Measurements from ENCODE around the gene OSBPL5.
A peak's percentile ranks its signal among the peaks of the same experiment; 100 is the strongest.

OSBPL5 gene

DNA sequence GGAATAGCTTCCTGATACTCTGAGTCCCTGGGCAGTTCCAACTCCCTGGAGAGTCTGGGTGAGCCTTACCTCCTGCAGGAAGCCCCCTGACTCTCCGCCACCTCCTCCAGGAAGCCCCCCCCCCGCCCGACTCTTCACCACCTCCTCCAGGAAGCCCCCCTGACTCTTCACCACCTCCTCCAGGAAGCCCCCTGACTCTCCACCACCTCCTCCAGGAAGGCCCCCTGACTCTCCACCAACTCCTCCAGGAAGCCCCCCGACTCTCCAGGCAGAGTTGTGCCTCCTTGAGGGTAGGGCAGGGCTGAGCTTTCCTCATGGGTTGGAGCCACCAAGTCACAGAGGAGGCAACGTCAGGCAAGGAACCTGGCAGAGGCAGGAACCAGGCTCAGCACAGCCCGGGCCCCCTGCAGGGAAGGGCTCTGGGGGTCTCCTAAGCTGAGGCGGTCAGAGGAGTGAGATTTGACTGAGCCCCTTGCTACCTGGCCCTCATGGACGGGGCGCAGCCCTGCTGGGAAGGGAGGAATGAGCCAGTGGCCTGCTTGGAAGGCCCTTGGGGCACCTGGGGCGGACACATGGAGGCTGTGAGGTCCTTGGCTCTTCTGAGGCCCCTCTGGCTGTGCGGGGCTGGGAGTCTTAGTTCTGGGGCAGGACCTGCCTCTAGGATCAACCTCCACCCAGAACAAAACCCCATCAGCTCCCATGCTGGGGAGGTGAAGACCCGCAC, 35.4 kb upstream of the OSBPL5 start:
- no peak overlapping the region for H2BK120ac ChIP-seq (ENCODE audit: low read depth, low read length)
- no peak overlapping the region for H3K23ac ChIP-seq (ENCODE audit: low read length in 2 of 2)
- H3K9me3 ChIP-seq (ENCODE audit: control insufficient read depth, low read length) = no peaks in the 10 kb centered on the region
- H4K91ac ChIP-seq (ENCODE audit: low read length) = no peak overlapping the region
- no peak overlapping the region for H3K27ac ChIP-seq (ENCODE audit: low read length, poor library complexity, severe bottlenecking)
- no peak overlapping the region for H3K14ac ChIP-seq (ENCODE audit: low read length in 2 of 2)
- H3K9ac ChIP-seq (ENCODE audit: low read length) = no peak overlapping the region
- no peak for DNase-seq
- 75% methylated on average over 9 of the region's 12 CpGs for WGBS
- no peak overlapping the region for H3K18ac ChIP-seq (ENCODE audit: low read depth in 1 of 2, low read length in 2 of 2)
- H3K36me3 ChIP-seq (ENCODE audit: control insufficient read depth in 1 of 2, insufficient read depth in 2 of 2, low read depth in 1 of 2, low read length in 2 of 2) = no peaks in the 10 kb centered on the region
- H2AK5ac ChIP-seq (ENCODE audit: low read length, severe bottlenecking) = no peak overlapping the region
- no peak overlapping the region for H2BK15ac ChIP-seq (ENCODE audit: low read depth, poor library complexity, severe bottlenecking)
- no peak overlapping the region for H2BK12ac ChIP-seq (ENCODE audit: low read length in 2 of 2)
- no peak overlapping the region for H3K4ac ChIP-seq (ENCODE audit: low read depth in 1 of 2, low read length in 2 of 2)
- H4K8ac ChIP-seq (ENCODE audit: low read length) = no peak overlapping the region
- H2BK5ac ChIP-seq (ENCODE audit: low read depth, low read length, poor library complexity, severe bottlenecking) = no peak overlapping the region
- H3K27me3 ChIP-seq (ENCODE audit: control insufficient read depth in 1 of 2, insufficient read depth in 1 of 2, low read length in 2 of 2) = peaks cover 72 to 91% of the 10 kb centered on the region in 2 experiments
- no peak overlapping the region for H3K4me2 ChIP-seq (ENCODE audit: low read length, poor library complexity, severe bottlenecking)
- peaks cover 10% of the 10 kb centered on the region for H3K4me1 ChIP-seq (ENCODE audit: control insufficient read depth, insufficient read depth, low read depth, low read length)
- H2AFZ ChIP-seq (ENCODE audit: low read depth, low read length) = no peak overlapping the region
- no peak overlapping the region for H3K4me3 ChIP-seq (ENCODE audit: insufficient read depth in 1 of 2, low read depth in 1 of 2, low read length in 2 of 2)
- H3K79me1 ChIP-seq (replicated peaks; ENCODE audit: low read length, poor library complexity, severe bottlenecking) = no peaks in the 10 kb centered on the region

- Histone ChIP-seq H3K9ac (ENCODE audit: low read length) (no peak overlapping the region), H3K4me1 (ENCODE audit: control insufficient read depth, insufficient read depth, low read depth, low read length) (peaks cover 10% of the 10 kb centered on the region), H3K9me3 (ENCODE audit: control insufficient read depth, low read length) (no peaks in the 10 kb centered on the region), H3K79me1 (replicated peaks; ENCODE audit: low read length, poor library complexity, severe bottlenecking) (no peaks in the 10 kb centered on the region), H3K18ac (ENCODE audit: low read depth in 1 of 2, low read length in 2 of 2) (no peak overlapping the region), H2BK120ac (ENCODE audit: low read depth, low read length) (no peak overlapping the region), H3K36me3 (ENCODE audit: control insufficient read depth in 1 of 2, insufficient read depth in 2 of 2, low read depth in 1 of 2, low read length in 2 of 2) (no peaks in the 10 kb centered on the region), H4K8ac (ENCODE audit: low read length) (no peak overlapping the region), H3K27ac (ENCODE audit: low read length, poor library complexity, severe bottlenecking) (no peak overlapping the region), H4K91ac (ENCODE audit: low read length) (no peak overlapping the region), H3K14ac (ENCODE audit: low read length in 2 of 2) (peak overlapping the region in 1 of 2 experiments; percentile 44), H2BK12ac (ENCODE audit: low read length in 2 of 2) (no peak overlapping the region), H3K23ac (ENCODE audit: low read length in 2 of 2) (no peak overlapping the region), H2BK15ac (ENCODE audit: low read depth, poor library complexity, severe bottlenecking) (no peak overlapping the region), H3K4me2 (ENCODE audit: low read length, poor library complexity, severe bottlenecking) (no peak overlapping the region), H2BK5ac (ENCODE audit: low read depth, low read length, poor library complexity, severe bottlenecking) (no peak overlapping the region), H3K4me3 (ENCODE audit: insufficient read depth in 1 of 2, low read depth in 1 of 2, low read length in 2 of 2) (no peak overlapping the region), H3K27me3 (ENCODE audit: control insufficient read depth in 1 of 2, insufficient read depth in 1 of 2, low read length in 2 of 2) (peaks cover 68 to 91% of the 10 kb centered on the region in 2 experiments), H3K4ac (ENCODE audit: low read depth in 1 of 2, low read length in 2 of 2) (no peak overlapping the region), H2AK5ac (ENCODE audit: low read length, severe bottlenecking) (no peak overlapping the region), H2AFZ (ENCODE audit: low read depth, low read length) (no peak overlapping the region)
- 79% methylated on average over 19 of the region's 19 CpGs for WGBS
- DNase-seq = no peak
Observed at GRCh38 chr11:3199537-3200295, 34.6 kb upstream of the OSBPL5 start.

- Histone ChIP-seq H3K9ac (ENCODE audit: low read length) (no peak overlapping the region), H2BK120ac (ENCODE audit: low read depth, low read length) (no peak overlapping the region), H3K4me3 (ENCODE audit: insufficient read depth in 1 of 2, low read depth in 1 of 2, low read length in 2 of 2) (no peak overlapping the region), H4K91ac (ENCODE audit: low read length) (no peak overlapping the region), H3K36me3 (ENCODE audit: control insufficient read depth in 1 of 2, insufficient read depth in 2 of 2, low read depth in 1 of 2, low read length in 2 of 2) (no peaks in the 10 kb centered on the region), H3K27ac (ENCODE audit: low read length, poor library complexity, severe bottlenecking) (no peak overlapping the region), H3K18ac (ENCODE audit: low read depth in 1 of 2, low read length in 2 of 2) (no peak overlapping the region), H2BK5ac (ENCODE audit: low read depth, low read length, poor library complexity, severe bottlenecking) (no peak overlapping the region), H2BK12ac (ENCODE audit: low read length in 2 of 2) (no peak overlapping the region), H2BK15ac (ENCODE audit: low read depth, poor library complexity, severe bottlenecking) (no peak overlapping the region), H3K9me3 (ENCODE audit: control insufficient read depth, low read length) (no peaks in the 10 kb centered on the region), H3K4me2 (ENCODE audit: low read length, poor library complexity, severe bottlenecking) (no peak overlapping the region), H3K14ac (ENCODE audit: low read length in 2 of 2) (no peak overlapping the region), H3K4ac (ENCODE audit: low read depth in 1 of 2, low read length in 2 of 2) (no peak overlapping the region), H3K23ac (ENCODE audit: low read length in 2 of 2) (no peak overlapping the region), H3K27me3 (ENCODE audit: control insufficient read depth in 1 of 2, insufficient read depth in 1 of 2, low read length in 2 of 2) (peaks cover 66 to 91% of the 10 kb centered on the region in 2 experiments), H2AFZ (ENCODE audit: low read depth, low read length) (no peak overlapping the region), H3K4me1 (ENCODE audit: control insufficient read depth, insufficient read depth, low read depth, low read length) (peaks cover 10% of the 10 kb centered on the region), H2AK5ac (ENCODE audit: low read length, severe bottlenecking) (no peak overlapping the region), H3K79me1 (replicated peaks; ENCODE audit: low read length, poor library complexity, severe bottlenecking) (no peaks in the 10 kb centered on the region), H4K8ac (ENCODE audit: low read length) (no peak overlapping the region)
- 85% methylated on average over 15 of the region's 15 CpGs for WGBS
- DNase-seq = no peak
Observed at GRCh38 chr11:3198815-3199214, 33.7 kb upstream of the OSBPL5 start.

DNA sequence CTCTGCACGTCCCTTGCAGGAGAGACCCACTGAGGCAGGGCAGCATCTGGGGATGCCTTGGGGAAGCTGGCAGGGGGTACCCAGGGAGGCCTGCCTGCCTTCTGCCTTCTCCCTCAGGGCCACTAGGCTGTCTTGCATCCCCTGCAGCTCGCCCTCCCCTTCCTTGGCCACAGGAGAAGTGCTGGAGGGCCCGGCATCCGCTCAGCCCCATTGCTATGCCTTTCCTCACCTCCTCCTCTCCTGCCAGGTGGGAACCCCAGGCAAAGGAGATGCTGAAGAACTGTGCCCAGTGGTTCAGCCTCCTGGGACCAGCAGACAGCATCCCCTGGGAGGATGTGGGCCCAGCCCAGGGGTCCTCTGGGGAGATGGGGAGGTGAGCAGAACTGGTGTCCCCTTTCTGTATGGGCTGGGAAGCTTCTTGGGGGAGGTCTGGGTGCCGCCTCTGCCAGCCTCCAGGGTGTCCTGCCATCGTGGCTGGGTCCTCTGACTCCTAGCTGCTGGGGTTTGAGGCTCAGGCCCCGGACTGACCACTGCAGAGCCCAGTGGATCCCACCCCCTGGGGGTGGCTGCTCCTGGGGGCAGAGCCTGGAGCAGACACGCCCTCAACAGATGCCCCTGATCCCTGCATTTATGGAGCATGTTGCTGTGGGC, 32.9 kb upstream of the OSBPL5 start:
- WGBS = 69% methylated on average over 7 of the region's 8 CpGs
- H4K8ac ChIP-seq (ENCODE audit: low read length) = no peak overlapping the region

More for the DNA sequence above, 32.9 kb upstream of the OSBPL5 start:
- Histone ChIP-seq H2AK5ac (ENCODE audit: low read length, severe bottlenecking) (no peak overlapping the region), H3K27me3 (ENCODE audit: control insufficient read depth in 1 of 2, insufficient read depth in 1 of 2, low read length in 2 of 2) (peaks cover 64 to 86% of the 10 kb centered on the region in 2 experiments), H3K4ac (ENCODE audit: low read depth in 1 of 2, low read length in 2 of 2) (no peak overlapping the region), H3K4me2 (ENCODE audit: low read length, poor library complexity, severe bottlenecking) (no peak overlapping the region), H2BK12ac (ENCODE audit: low read length in 2 of 2) (no peak overlapping the region), H2BK15ac (ENCODE audit: low read depth, poor library complexity, severe bottlenecking) (no peak overlapping the region), H3K9ac (ENCODE audit: low read length) (no peak overlapping the region), H2AFZ (ENCODE audit: low read depth, low read length) (no peak overlapping the region), H3K4me3 (ENCODE audit: insufficient read depth in 1 of 2, low read depth in 1 of 2, low read length in 2 of 2) (no peak overlapping the region), H2BK120ac (ENCODE audit: low read depth, low read length) (no peak overlapping the region), H3K9me3 (ENCODE audit: control insufficient read depth, low read length) (no peaks in the 10 kb centered on the region), H3K79me1 (replicated peaks; ENCODE audit: low read length, poor library complexity, severe bottlenecking) (no peaks in the 10 kb centered on the region), H3K27ac (ENCODE audit: low read length, poor library complexity, severe bottlenecking) (no peak overlapping the region), H3K36me3 (ENCODE audit: control insufficient read depth in 1 of 2, insufficient read depth in 2 of 2, low read depth in 1 of 2, low read length in 2 of 2) (no peaks in the 10 kb centered on the region), H2BK5ac (ENCODE audit: low read depth, low read length, poor library complexity, severe bottlenecking) (no peak overlapping the region), H3K14ac (ENCODE audit: low read length in 2 of 2) (no peak overlapping the region), H3K23ac (ENCODE audit: low read length in 2 of 2) (no peak overlapping the region), H3K18ac (ENCODE audit: low read depth in 1 of 2, low read length in 2 of 2) (no peak overlapping the region), H3K4me1 (ENCODE audit: control insufficient read depth, insufficient read depth, low read depth, low read length) (peaks cover 3% of the 10 kb centered on the region), H4K91ac (ENCODE audit: low read length) (no peak overlapping the region)
- no peak for DNase-seq

Data from mesenchymal stem cell (in vitro differentiated cells and primary cell).